H9 (cell line): ENCODE results near the gene PRDM8. TPM values are rescaled to one million over a fixed set of nuclear protein-coding genes. Genes with fewer than 3 reads are reported as not detected.

ENCODE experiments used
- DNase-seq: peaks from one replicate; pipeline ENCODE4 v3.0.0-alpha.2; 2017
- H2AFZ ChIP-seq: one replicate; pipeline ENCODE4 v1.6.1; 2013; ENCODE audit warnings: mild to moderate bottlenecking, low read length, control low read depth, moderate library complexity
- H2AK5ac ChIP-seq: 2 replicates; pipeline ENCODE4 v1.6.1; 2013; ENCODE audit warnings: low read length, control low read depth, mixed read lengths; ENCODE audit not compliant: insufficient read length
- H2BK120ac ChIP-seq: one replicate; pipeline ENCODE4 v1.6.1; 2013; ENCODE audit warnings: low read depth, mild to moderate bottlenecking, low read length, control low read depth, inconsistent platforms; ENCODE audit not compliant: poor library complexity, severe bottlenecking
- H2BK12ac ChIP-seq: 2 replicates; pipeline ENCODE4 v1.6.1; 2013; ENCODE audit warnings: low read length, control low read depth, mixed read lengths, low read depth; ENCODE audit not compliant: insufficient read length
- H2BK15ac ChIP-seq: 2 replicates; pipeline ENCODE4 v1.6.1; 2013; ENCODE audit warnings: low read depth, low read length, control low read depth
- H2BK20ac ChIP-seq: one replicate; pipeline ENCODE4 v1.6.1; 2013; ENCODE audit warnings: low read depth, mild to moderate bottlenecking, low read length, control low read depth, inconsistent platforms; ENCODE audit not compliant: poor library complexity, severe bottlenecking
- H2BK5ac ChIP-seq: 2 replicates; pipeline ENCODE4 v1.6.1; 2013; ENCODE audit warnings: low read length, control low read depth, mixed read lengths; ENCODE audit not compliant: insufficient read length
- H3K14ac ChIP-seq: 2 replicates; pipeline ENCODE4 v1.6.1; 2013; ENCODE audit warnings: low read length, control low read depth; ENCODE audit not compliant: insufficient read depth
- H3K18ac ChIP-seq: 2 replicates; pipeline ENCODE4 v1.6.1; 2013; ENCODE audit warnings: low read depth, mild to moderate bottlenecking, mixed read lengths, low read length, control low read depth; ENCODE audit not compliant: insufficient read length
- H3K23ac ChIP-seq: 2 replicates; pipeline ENCODE4 v1.6.1; 2013; ENCODE audit warnings: low read length, control low read depth, mixed read lengths, low read depth; ENCODE audit not compliant: insufficient read length
- H3K23me2 ChIP-seq: 2 replicates; pipeline ENCODE4 v1.6.1; 2013; ENCODE audit warnings: low read depth, mild to moderate bottlenecking, mixed read lengths, low read length, control low read depth; ENCODE audit not compliant: insufficient read length, poor library complexity, severe bottlenecking
- H3K27ac ChIP-seq: 2 replicates; pipeline ENCODE4 v1.5.1; 2013; ENCODE audit warnings: low read length, control low read depth, mixed read lengths, low read depth; ENCODE audit not compliant: insufficient read length
- H3K27me3 ChIP-seq: 2 replicates; pipeline ENCODE4 v1.6.1; 2013; ENCODE audit warnings: low read length, control low read depth, inconsistent platforms; ENCODE audit not compliant: insufficient read depth
- H3K4ac ChIP-seq: 2 replicates; pipeline ENCODE4 v1.6.1; 2013; ENCODE audit warnings: low read depth, mild to moderate bottlenecking, control low read depth, inconsistent platforms, low read length, moderate library complexity
- H3K4me1 ChIP-seq: 2 replicates; pipeline ENCODE4 v1.6.1; 2013; ENCODE audit warnings: low read length, control low read depth, inconsistent platforms; ENCODE audit not compliant: insufficient read depth
- H3K4me2 ChIP-seq: 2 replicates; pipeline ENCODE4 v1.6.1; 2013; ENCODE audit warnings: low read length, control low read depth, mixed read lengths; ENCODE audit not compliant: insufficient read length, insufficient read depth
- H3K56ac ChIP-seq: 2 replicates; pipeline ENCODE4 v1.6.1; 2013; ENCODE audit warnings: low read depth, mild to moderate bottlenecking, mixed read lengths, low read length, control low read depth; ENCODE audit not compliant: insufficient read length
- H3K79me1 ChIP-seq: 2 replicates; pipeline ENCODE4 v1.6.1; 2013; ENCODE audit warnings: low read depth, mild to moderate bottlenecking, moderate library complexity, low read length, control low read depth, inconsistent platforms; ENCODE audit not compliant: insufficient read depth, poor library complexity, severe bottlenecking
- H3K79me2 ChIP-seq: 2 replicates; pipeline ENCODE4 v1.6.1; 2013; ENCODE audit warnings: low read length, control low read depth, inconsistent platforms; ENCODE audit not compliant: insufficient read depth
- H3K9ac ChIP-seq: 2 replicates; pipeline ENCODE4 v1.6.1; 2013; ENCODE audit warnings: low read length, control low read depth, mixed read lengths; ENCODE audit not compliant: insufficient read length; ENCODE audit errors: extremely low read depth
- H3K9me3 ChIP-seq: one replicate; pipeline ENCODE4 v1.6.1; 2013; ENCODE audit warnings: low read depth, low read length, inconsistent platforms; ENCODE audit not compliant: control insufficient read depth
- H3T11ph ChIP-seq: one replicate; pipeline ENCODE4 v1.6.1; 2013; ENCODE audit warnings: mild to moderate bottlenecking, low read length, control low read depth, inconsistent platforms
- H4K20me1 ChIP-seq: one replicate; pipeline ENCODE4 v1.6.1; 2013; ENCODE audit not compliant: control insufficient read depth, insufficient read length, insufficient read depth
- H4K5ac ChIP-seq: 2 replicates; pipeline ENCODE4 v1.6.1; 2013; ENCODE audit warnings: low read depth, mild to moderate bottlenecking, mixed read lengths, low read length, control low read depth; ENCODE audit not compliant: insufficient read length
- H4K8ac ChIP-seq: replicated peaks from 2 replicates; pipeline ENCODE4 v1.6.1; 2013; ENCODE audit warnings: low read length, control low read depth, mixed read lengths, low read depth; ENCODE audit not compliant: insufficient read length
- H4K91ac ChIP-seq: 2 replicates; pipeline ENCODE4 v1.6.1; 2013; ENCODE audit warnings: low read depth, mild to moderate bottlenecking, moderate library complexity, mixed read lengths, low read length, control low read depth; ENCODE audit not compliant: insufficient read length
- H3K27ac Mint-ChIP-seq, 3 experiments: 2 replicates in 2 of 3; 3 replicates in 1 of 3; pipeline ENCODE4 v1.8.0; 2020 to 2021; ENCODE audit warnings: mixed read lengths in 3 of 3, mild to moderate bottlenecking in 1 of 3, moderate library complexity in 1 of 3
- H3K27me3 Mint-ChIP-seq: 2 replicates; pipeline ENCODE4 v1.8.0; 2021; ENCODE audit warnings: low read depth, mild to moderate bottlenecking, moderate library complexity, mixed read lengths
- H3K36me3 Mint-ChIP-seq, 3 experiments: 2 replicates in 2 of 3; 3 replicates in 1 of 3; pipeline ENCODE4 v1.8.0; 2020 to 2021; ENCODE audit warnings: low read depth in 3 of 3, mixed read lengths in 3 of 3; ENCODE audit not compliant: insufficient read depth in 1 of 3
- H3K4me1 Mint-ChIP-seq, 2 experiments: 2 replicates each; pipeline ENCODE4 v1.8.0; 2020; ENCODE audit warnings: mixed read lengths in 2 of 2
- H3K4me3 Mint-ChIP-seq, 2 experiments: 2 replicates in 1 of 2; 3 replicates in 1 of 2; pipeline ENCODE4 v1.8.0; 2020 to 2021; ENCODE audit warnings: mild to moderate bottlenecking in 2 of 2, mixed read lengths in 2 of 2, moderate library complexity in 1 of 2
- H3K9me3 Mint-ChIP-seq, 2 experiments: 2 replicates in 1 of 2; 3 replicates in 1 of 2; pipeline ENCODE4 v1.8.0; 2020; ENCODE audit warnings: mild to moderate bottlenecking in 2 of 2, mixed read lengths in 2 of 2, moderate library complexity in 1 of 2
- WGBS: extraction: QIAGEN DNeasy Blood & Tissue Kit; methylation state at CpG from one replicate; pipeline ENCODE4 v1.1.7; 2013; ENCODE audit warnings: missing lambda C conversion rate, low lambda C conversion rate, mixed read lengths; ENCODE audit not compliant: insufficient read length; ENCODE audit errors: extremely low coverage; 5-methylcytosine and 5-hydroxymethylcytosine counted together
- total RNA-seq: library from RNA; stranded (reverse); gene quantifications from 2 replicates; pipeline ENCODE4 v1.2.1, GENCODE V29; 2021
- TF ChIP-seq, protein P1 (sequence below): fragments of 200-600 bp; sonication (generic); conservative IDR thresholded peaks from 3 replicates; pipeline ENCODE4 v1.8.0; 2021; ENCODE audit warnings: antibody characterized with exemption, mild to moderate bottlenecking

The PRDM8 gene
- total RNA-seq, 1 experiment from 2014 or later, result not detected

DNA sequence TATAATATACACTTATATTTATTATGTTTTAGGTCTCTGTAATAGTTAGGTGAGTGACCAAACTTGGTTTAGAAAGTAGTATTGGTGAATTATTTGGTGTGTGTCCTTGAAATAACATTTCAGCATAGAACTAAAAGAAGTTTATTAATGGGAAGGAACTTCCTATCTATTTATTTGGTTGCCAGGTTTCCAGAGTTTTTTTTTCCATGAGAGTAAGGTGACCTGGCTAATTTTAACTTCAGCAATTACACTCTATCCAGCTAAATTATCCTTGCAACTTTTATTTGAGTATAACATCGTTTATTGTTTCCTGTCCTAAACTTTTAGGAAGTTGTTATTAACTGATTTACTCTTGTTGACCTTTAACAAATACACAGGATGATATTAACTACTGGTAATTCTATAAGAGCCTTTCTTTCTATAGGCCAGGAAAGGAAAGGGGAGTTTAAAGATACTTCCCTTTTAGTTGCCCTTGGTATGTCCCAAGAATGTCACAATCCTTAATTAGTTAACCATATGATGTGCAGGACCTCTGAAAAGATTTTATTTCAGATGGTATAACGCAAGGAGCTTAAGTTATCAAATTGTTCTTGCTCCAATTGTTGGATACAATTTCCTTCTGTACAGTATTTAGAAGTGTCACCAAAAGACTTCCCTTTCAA is 18.9 kb downstream of the PRDM8 start:
- Histone ChIP-seq H3K9me3 (no peaks in the 10 kb centered on the region), H3K27me3 (no peaks in the 10 kb centered on the region), H3K18ac (no peak overlapping the region), H4K20me1 (no peaks in the 10 kb centered on the region), H2BK5ac (no peak overlapping the region), H3T11ph (no peak overlapping the region), H2BK12ac (no peak overlapping the region), H4K5ac (no peak overlapping the region), H3K27ac (no peak overlapping the region), H2BK120ac (no peak overlapping the region), H4K91ac (no peak overlapping the region), H4K8ac (no peak overlapping the region), H3K4me1 (no peaks in the 10 kb centered on the region), H3K23me2 (no peaks in the 10 kb centered on the region), H2BK20ac (no peak overlapping the region), H3K56ac (no peak overlapping the region), H2AFZ (no peak overlapping the region), H3K79me1 (no peaks in the 10 kb centered on the region), H3K14ac (no peak overlapping the region), H3K79me2 (no peaks in the 10 kb centered on the region), H2BK15ac (no peak overlapping the region), H3K23ac (no peak overlapping the region), H3K4ac (no peak overlapping the region), H3K9ac (no peak overlapping the region), H3K4me2 (no peak overlapping the region), H2AK5ac (no peak overlapping the region)
- Mint-ChIP-seq H3K4me3 (no peak overlapping the region), H3K4me1 (peaks cover 0 to 2% of the 10 kb centered on the region in 2 experiments; a peak in 1 of 4 replicates), H3K36me3 (no peaks in the 10 kb centered on the region), H3K27me3 (peaks cover 72% of the 10 kb centered on the region), H3K27ac (no peak overlapping the region), H3K9me3 (no peaks in the 10 kb centered on the region)
- no CpG with 5 or more reads among the region's 2 CpGs for WGBS
- TF ChIP-seq, protein P1, sequence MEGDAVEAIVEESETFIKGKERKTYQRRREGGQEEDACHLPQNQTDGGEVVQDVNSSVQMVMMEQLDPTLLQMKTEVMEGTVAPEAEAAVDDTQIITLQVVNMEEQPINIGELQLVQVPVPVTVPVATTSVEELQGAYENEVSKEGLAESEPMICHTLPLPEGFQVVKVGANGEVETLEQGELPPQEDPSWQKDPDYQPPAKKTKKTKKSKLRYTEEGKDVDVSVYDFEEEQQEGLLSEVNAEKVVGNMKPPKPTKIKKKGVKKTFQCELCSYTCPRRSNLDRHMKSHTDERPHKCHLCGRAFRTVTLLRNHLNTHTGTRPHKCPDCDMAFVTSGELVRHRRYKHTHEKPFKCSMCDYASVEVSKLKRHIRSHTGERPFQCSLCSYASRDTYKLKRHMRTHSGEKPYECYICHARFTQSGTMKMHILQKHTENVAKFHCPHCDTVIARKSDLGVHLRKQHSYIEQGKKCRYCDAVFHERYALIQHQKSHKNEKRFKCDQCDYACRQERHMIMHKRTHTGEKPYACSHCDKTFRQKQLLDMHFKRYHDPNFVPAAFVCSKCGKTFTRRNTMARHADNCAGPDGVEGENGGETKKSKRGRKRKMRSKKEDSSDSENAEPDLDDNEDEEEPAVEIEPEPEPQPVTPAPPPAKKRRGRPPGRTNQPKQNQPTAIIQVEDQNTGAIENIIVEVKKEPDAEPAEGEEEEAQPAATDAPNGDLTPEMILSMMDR, result no peak
- DNase-seq, result no peak
